A549 (cell line): Measurements from ENCODE around the gene ANTXR2.

Experiments used
- HDAC2 ChIP-seq: fragments of 200-600 bp; sonication (generic); IDR thresholded peaks from 2 replicates; pipeline ENCODE4 v1.6.1; 2016
- MAX ChIP-seq: IDR thresholded peaks from 2 replicates; pipeline ENCODE4 v1.6.1; 2012
- MYC ChIP-seq: IDR thresholded peaks from 2 replicates; pipeline ENCODE4 v1.6.1; 2012; ENCODE audit warnings: mild to moderate bottlenecking, inconsistent platforms, low read length, improper control_type of control experiment, borderline replicate concordance
- NFE2L2 ChIP-seq: fragments of 150-350 bp; conservative IDR thresholded peaks from 2 replicates; pipeline ENCODE4 v1.6.1; 2014; ENCODE audit warnings: low read length
- POLR2A ChIP-seq: IDR thresholded peaks from 2 replicates; pipeline ENCODE4 v1.6.1; 2012; ENCODE audit warnings: mild to moderate bottlenecking, low read length
- RNF2 ChIP-seq: fragments of 200-600 bp; sonication (generic); IDR thresholded peaks from 2 replicates; pipeline ENCODE4 v1.6.1; 2016; ENCODE audit warnings: low read depth, mild to moderate bottlenecking, antibody characterized with exemption, moderate library complexity, borderline replicate concordance
- TF ChIP-seq, protein P1 (sequence below): fragments of >200 bp; sonication (Bioruptor Twin); formaldehyde crosslinking; IDR thresholded peaks from 3 replicates; pipeline ENCODE4 v1.5.1; 2016
- TF ChIP-seq, protein P2 (sequence below): fragments of 150-350 bp; IDR thresholded peaks from 2 replicates; pipeline ENCODE4 v1.6.1; 2014; ENCODE audit warnings: low read depth, mild to moderate bottlenecking, low read length
- TF ChIP-seq, protein P3 (sequence below): fragments of 200-600 bp; sonication (generic); IDR thresholded peaks from 2 replicates; pipeline ENCODE4 v1.6.1; 2016; ENCODE audit warnings: antibody characterized with exemption, mild to moderate bottlenecking, moderate library complexity

- TF ChIP-seq, protein P1, sequence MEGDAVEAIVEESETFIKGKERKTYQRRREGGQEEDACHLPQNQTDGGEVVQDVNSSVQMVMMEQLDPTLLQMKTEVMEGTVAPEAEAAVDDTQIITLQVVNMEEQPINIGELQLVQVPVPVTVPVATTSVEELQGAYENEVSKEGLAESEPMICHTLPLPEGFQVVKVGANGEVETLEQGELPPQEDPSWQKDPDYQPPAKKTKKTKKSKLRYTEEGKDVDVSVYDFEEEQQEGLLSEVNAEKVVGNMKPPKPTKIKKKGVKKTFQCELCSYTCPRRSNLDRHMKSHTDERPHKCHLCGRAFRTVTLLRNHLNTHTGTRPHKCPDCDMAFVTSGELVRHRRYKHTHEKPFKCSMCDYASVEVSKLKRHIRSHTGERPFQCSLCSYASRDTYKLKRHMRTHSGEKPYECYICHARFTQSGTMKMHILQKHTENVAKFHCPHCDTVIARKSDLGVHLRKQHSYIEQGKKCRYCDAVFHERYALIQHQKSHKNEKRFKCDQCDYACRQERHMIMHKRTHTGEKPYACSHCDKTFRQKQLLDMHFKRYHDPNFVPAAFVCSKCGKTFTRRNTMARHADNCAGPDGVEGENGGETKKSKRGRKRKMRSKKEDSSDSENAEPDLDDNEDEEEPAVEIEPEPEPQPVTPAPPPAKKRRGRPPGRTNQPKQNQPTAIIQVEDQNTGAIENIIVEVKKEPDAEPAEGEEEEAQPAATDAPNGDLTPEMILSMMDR: no peak
- TF ChIP-seq, protein P2, sequence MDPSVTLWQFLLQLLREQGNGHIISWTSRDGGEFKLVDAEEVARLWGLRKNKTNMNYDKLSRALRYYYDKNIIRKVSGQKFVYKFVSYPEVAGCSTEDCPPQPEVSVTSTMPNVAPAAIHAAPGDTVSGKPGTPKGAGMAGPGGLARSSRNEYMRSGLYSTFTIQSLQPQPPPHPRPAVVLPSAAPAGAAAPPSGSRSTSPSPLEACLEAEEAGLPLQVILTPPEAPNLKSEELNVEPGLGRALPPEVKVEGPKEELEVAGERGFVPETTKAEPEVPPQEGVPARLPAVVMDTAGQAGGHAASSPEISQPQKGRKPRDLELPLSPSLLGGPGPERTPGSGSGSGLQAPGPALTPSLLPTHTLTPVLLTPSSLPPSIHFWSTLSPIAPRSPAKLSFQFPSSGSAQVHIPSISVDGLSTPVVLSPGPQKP: no peak
- TF ChIP-seq MAX (no peak), NFE2L2 (no peak), RNF2 (no peak), POLR2A (no peak), HDAC2 (no peak), MYC (no peak)
- TF ChIP-seq, protein P3, sequence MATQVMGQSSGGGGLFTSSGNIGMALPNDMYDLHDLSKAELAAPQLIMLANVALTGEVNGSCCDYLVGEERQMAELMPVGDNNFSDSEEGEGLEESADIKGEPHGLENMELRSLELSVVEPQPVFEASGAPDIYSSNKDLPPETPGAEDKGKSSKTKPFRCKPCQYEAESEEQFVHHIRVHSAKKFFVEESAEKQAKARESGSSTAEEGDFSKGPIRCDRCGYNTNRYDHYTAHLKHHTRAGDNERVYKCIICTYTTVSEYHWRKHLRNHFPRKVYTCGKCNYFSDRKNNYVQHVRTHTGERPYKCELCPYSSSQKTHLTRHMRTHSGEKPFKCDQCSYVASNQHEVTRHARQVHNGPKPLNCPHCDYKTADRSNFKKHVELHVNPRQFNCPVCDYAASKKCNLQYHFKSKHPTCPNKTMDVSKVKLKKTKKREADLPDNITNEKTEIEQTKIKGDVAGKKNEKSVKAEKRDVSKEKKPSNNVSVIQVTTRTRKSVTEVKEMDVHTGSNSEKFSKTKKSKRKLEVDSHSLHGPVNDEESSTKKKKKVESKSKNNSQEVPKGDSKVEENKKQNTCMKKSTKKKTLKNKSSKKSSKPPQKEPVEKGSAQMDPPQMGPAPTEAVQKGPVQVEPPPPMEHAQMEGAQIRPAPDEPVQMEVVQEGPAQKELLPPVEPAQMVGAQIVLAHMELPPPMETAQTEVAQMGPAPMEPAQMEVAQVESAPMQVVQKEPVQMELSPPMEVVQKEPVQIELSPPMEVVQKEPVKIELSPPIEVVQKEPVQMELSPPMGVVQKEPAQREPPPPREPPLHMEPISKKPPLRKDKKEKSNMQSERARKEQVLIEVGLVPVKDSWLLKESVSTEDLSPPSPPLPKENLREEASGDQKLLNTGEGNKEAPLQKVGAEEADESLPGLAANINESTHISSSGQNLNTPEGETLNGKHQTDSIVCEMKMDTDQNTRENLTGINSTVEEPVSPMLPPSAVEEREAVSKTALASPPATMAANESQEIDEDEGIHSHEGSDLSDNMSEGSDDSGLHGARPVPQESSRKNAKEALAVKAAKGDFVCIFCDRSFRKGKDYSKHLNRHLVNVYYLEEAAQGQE: no peak
Measured at GRCh38 chr4:80016506-80016905, 56.5 kb downstream of the ANTXR2 start.
